DOHH2 (cell line): ENCODE results near the gene CZIB.

Experiments
- EZH2phosphoT487 ChIP-seq: fragments of 200-600 bp; sonication (generic); IDR thresholded peaks from 2 replicates; pipeline ENCODE4 v1.6.1; 2017; ENCODE audit warnings: borderline replicate concordance, mild to moderate bottlenecking, antibody characterized with exemption, low read length, moderate library complexity, mixed read lengths
- TF ChIP-seq, protein P1 (sequence below): fragments of 200-600 bp; sonication (generic); IDR thresholded peaks from one replicate; pipeline ENCODE4 v1.5.1; 2014; ENCODE audit warnings: antibody characterized with exemption, mild to moderate bottlenecking, low read depth, low read length; ENCODE audit not compliant: poor library complexity, severe bottlenecking

DNA sequence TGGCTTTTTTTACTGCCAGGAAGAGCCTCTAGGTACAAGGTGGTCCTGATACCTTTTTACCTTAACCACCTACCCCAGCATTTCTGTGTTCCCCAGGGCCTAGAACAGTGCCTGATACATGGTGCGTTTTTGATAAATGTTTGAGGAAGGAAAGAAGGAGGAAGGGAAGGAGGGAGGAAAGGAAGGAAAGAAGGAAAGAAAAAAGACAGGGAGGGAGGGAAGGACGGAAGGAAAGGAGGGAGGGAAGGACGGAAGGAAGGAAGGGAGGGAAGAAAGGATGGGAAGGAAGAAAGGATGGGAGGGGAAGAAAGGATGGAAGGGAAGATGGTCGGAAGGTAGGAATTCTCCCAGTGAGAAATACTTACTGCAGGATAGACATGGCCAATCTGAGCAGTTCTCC, 29.9 kb upstream of the CZIB start:
- TF ChIP-seq, protein P1, sequence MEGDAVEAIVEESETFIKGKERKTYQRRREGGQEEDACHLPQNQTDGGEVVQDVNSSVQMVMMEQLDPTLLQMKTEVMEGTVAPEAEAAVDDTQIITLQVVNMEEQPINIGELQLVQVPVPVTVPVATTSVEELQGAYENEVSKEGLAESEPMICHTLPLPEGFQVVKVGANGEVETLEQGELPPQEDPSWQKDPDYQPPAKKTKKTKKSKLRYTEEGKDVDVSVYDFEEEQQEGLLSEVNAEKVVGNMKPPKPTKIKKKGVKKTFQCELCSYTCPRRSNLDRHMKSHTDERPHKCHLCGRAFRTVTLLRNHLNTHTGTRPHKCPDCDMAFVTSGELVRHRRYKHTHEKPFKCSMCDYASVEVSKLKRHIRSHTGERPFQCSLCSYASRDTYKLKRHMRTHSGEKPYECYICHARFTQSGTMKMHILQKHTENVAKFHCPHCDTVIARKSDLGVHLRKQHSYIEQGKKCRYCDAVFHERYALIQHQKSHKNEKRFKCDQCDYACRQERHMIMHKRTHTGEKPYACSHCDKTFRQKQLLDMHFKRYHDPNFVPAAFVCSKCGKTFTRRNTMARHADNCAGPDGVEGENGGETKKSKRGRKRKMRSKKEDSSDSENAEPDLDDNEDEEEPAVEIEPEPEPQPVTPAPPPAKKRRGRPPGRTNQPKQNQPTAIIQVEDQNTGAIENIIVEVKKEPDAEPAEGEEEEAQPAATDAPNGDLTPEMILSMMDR, result no peak
- TF ChIP-seq EZH2phosphoT487, result no peak
